Neural crest cell (in vitro differentiated cells): ENCODE measurements around the gene EPN3. TPM values are rescaled to one million over a fixed set of nuclear protein-coding genes. Genes with fewer than 3 reads are reported as not detected.

Source experiments
- DNase-seq: peaks from one replicate; pipeline ENCODE4 v3.0.0; 2021; ENCODE audit warnings: low read depth, mixed read lengths, low spot score
- H3K27ac Mint-ChIP-seq: one replicate; pipeline ENCODE4 v1.8.0; 2021; ENCODE audit warnings: mild to moderate bottlenecking, mixed read lengths; ENCODE audit not compliant: unreplicated experiment
- H3K27me3 Mint-ChIP-seq: 2 replicates; pipeline ENCODE4 v1.8.0; 2021; ENCODE audit warnings: low read depth, mild to moderate bottlenecking, mixed read lengths
- H3K36me3 Mint-ChIP-seq: 2 replicates; pipeline ENCODE4 v1.8.0; 2021; ENCODE audit warnings: low read depth, mild to moderate bottlenecking, mixed read lengths
- H3K4me1 Mint-ChIP-seq: 2 replicates; pipeline ENCODE4 v1.8.0; 2021; ENCODE audit warnings: mixed read lengths
- H3K4me3 Mint-ChIP-seq: one replicate; pipeline ENCODE4 v1.8.0; 2021; ENCODE audit warnings: mild to moderate bottlenecking, mixed read lengths
- H3K9me3 Mint-ChIP-seq: 2 replicates; pipeline ENCODE4 v1.8.0; 2021; ENCODE audit warnings: mixed read lengths
- total RNA-seq: library from RNA; stranded (reverse); gene quantifications from 2 replicates; pipeline ENCODE4 v1.2.1, GENCODE V29; 2021
- TF ChIP-seq, protein P1 (sequence below): fragments of 200-600 bp; sonication (generic); conservative IDR thresholded peaks from 2 replicates; pipeline ENCODE4 v1.5.0; 2021; ENCODE audit warnings: antibody characterized with exemption, mild to moderate bottlenecking

EPN3 gene
- total RNA-seq, 1 donor from 2014 or later = not detected

DNA sequence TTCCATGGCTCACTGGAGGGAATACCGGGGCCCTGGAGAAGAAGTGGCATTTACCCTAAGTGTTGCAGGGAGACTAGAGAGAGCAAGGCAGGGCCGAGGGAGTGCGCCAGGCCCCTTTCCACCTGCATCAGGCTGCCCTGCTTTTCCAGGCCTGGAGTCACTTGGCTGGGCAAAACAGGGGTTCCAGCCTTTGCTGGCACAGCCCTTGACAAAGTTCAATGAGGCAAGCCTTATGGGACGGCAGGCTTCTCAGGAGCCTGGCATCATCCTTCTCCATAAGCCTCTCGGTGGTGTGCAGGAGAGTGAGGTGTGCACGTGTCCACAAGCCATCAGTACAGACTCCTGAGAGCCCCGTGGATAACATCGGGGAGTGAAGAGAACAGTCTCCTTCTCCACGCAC, 55.0 kb downstream of the EPN3 start:
- H3K27ac Mint-ChIP-seq = no peak overlapping the region
- TF ChIP-seq, protein P1, sequence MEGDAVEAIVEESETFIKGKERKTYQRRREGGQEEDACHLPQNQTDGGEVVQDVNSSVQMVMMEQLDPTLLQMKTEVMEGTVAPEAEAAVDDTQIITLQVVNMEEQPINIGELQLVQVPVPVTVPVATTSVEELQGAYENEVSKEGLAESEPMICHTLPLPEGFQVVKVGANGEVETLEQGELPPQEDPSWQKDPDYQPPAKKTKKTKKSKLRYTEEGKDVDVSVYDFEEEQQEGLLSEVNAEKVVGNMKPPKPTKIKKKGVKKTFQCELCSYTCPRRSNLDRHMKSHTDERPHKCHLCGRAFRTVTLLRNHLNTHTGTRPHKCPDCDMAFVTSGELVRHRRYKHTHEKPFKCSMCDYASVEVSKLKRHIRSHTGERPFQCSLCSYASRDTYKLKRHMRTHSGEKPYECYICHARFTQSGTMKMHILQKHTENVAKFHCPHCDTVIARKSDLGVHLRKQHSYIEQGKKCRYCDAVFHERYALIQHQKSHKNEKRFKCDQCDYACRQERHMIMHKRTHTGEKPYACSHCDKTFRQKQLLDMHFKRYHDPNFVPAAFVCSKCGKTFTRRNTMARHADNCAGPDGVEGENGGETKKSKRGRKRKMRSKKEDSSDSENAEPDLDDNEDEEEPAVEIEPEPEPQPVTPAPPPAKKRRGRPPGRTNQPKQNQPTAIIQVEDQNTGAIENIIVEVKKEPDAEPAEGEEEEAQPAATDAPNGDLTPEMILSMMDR = no peak
- H3K36me3 Mint-ChIP-seq = no peaks in the 10 kb centered on the region
- H3K9me3 Mint-ChIP-seq = no peaks in the 10 kb centered on the region
- H3K4me3 Mint-ChIP-seq = no peak overlapping the region
- H3K4me1 Mint-ChIP-seq = peaks cover 31% of the 10 kb centered on the region
- DNase-seq = no peak
- peaks cover 2% of the 10 kb centered on the region for H3K27me3 Mint-ChIP-seq

DNA sequence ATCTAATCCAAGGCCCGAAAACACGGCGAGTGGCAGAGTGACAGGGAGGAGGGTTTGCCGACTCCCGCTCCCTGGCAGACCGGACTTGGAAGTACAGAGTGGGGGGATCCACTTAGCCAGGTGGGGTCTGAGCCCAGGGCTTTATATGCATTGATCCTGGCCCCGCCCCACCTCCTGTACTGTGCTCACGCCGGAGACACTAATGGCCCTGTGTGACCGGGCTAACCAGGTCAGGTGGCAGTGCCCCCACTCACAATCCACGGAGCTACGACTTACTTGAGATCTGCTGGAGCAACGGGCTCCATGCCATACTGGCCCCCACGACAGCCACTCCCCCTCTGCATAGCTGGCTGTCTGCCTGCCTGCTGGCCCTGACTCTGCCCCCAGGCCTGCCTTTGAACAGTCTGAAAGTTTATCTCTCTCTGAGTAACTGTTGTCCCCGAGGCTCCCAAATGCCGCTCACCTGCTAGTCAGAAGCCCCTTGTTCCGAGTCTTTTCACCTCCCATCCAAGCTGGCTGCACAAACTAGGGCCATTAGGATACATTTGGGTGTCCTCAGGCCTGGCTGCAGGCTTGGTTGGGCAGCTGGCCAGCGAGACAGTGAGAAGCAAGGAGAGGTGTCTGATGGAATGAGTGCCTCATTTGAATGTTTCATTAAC, 56.0 kb downstream of the EPN3 start:
- H3K27me3 Mint-ChIP-seq = peaks cover 2% of the 10 kb centered on the region
- no peak for DNase-seq

DNA sequence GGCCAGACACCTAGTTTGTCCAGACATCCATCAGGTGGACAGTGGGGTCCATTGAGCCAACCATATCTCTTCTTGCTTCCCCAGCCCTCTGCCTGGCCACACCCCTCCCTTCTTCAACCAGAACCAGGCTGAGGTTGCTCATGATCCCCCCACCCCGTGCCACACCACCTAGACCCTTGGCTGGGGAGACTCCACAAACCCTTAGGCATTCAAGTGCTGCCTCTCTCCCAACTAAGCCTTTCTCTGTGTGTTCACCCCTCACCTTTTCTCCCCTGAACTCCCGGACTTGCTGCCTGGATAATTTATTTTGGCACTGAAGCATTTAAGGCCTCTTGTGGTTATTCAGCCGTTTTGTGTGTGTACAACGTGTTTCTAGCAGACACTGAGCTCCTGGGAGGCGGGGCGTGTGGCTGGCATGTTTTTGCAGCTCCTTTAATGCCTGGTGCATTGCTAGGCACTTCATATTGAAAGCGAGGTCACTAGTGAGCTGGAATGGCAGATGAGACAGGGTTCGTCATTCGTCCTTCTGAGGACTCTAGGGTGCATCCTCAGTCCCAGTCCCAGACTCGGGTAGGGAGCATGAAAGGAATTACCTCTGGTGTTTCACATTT, 56.7 kb downstream of the EPN3 start:
- Mint-ChIP-seq H3K9me3 (no peaks in the 10 kb centered on the region), H3K4me3 (no peak overlapping the region), H3K27ac (peak overlapping the region; percentile 57), H3K36me3 (no peaks in the 10 kb centered on the region), H3K27me3 (peaks cover 2% of the 10 kb centered on the region), H3K4me1 (peaks cover 39% of the 10 kb centered on the region)
- TF ChIP-seq, protein P1 = no peak
- DNase-seq = no peak

More for the DNA sequence above, 56.0 kb downstream of the EPN3 start:
- peaks cover 39% of the 10 kb centered on the region for H3K4me1 Mint-ChIP-seq
- peak overlapping the region; percentile 19 for H3K27ac Mint-ChIP-seq
- TF ChIP-seq, protein P1 = no peak
- no peak overlapping the region for H3K4me3 Mint-ChIP-seq
- H3K36me3 Mint-ChIP-seq = no peaks in the 10 kb centered on the region
- no peaks in the 10 kb centered on the region for H3K9me3 Mint-ChIP-seq

DNA sequence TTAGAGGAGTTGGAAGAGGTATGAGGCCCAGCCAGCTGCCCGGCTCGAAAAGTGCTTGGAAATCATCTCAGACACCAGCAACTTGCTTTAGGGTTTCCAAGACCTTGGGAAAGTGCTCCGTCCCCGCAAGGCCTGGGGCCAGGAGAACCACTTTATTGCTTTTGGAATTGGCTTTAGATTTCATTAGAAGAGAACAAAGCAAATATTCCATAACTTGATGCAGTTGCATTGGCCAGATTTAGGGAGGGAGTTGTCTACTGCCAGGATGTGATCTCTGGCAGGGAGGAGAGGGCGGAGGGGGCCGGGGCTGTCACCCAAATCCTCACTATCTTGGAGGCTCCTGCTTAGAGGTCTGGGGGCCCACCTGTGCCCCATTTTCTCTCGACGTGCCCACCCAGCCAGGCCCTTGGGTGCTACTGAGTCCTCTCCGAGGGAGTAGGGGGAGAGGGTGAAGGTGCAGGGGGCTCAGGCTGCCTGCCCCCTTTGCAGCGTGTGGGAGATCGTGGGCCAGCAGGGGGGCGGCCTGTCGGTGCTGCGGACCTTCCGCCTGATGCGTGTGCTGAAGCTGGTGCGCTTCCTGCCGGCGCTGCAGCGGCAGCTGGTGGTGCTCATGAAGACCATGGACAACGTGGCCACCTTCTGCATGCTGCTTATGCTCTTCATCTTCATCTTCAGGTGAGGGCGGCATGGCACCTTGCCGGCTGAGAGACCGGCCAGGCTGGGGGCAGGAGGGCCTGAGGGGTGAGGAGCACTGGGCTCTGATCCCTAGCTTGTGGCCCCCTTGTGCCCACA, 58.6 kb downstream of the EPN3 start:
- Mint-ChIP-seq H3K27ac (no peak overlapping the region), H3K4me3 (no peak overlapping the region), H3K36me3 (no peaks in the 10 kb centered on the region), H3K9me3 (no peaks in the 10 kb centered on the region), H3K27me3 (peaks cover 2% of the 10 kb centered on the region), H3K4me1 (peaks cover 36% of the 10 kb centered on the region)
- TF ChIP-seq, protein P1 = no peak
- DNase-seq = no peak

DNA sequence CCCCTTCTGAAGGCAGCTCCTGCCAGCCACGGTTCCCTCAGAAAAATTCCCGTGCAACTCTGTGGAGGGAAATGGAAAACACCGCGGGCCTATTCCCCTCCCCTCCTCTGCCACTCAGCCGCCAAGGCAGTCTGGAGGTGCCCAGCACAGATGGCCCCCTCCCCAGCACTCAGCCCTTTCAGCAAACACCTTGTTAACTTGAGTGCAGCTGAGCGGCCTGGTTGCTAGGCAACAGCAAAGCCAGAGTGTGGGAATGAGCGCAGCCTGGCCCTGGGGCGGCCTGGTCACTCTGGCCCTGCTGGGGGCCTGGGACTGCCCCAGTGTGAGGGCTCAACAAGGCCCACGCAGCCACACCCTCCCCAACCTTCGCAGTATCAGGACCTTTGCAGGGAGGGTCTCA, 60.8 kb downstream of the EPN3 start:
- Mint-ChIP-seq H3K9me3 (no peaks in the 10 kb centered on the region), H3K4me3 (no peak overlapping the region)

More for the DNA sequence above, 60.8 kb downstream of the EPN3 start:
- Mint-ChIP-seq H3K4me1 (peaks cover 31% of the 10 kb centered on the region), H3K36me3 (no peaks in the 10 kb centered on the region), H3K27me3 (peaks cover 2% of the 10 kb centered on the region), H3K27ac (no peak overlapping the region)
- TF ChIP-seq, protein P1 = no peak
- peak; percentile 45 for DNase-seq

Other genes starting within 250 kb of the EPN3 start
- gene XYLT2, start 186.6 kb upstream of the EPN3 start, total RNA-seq = 23.4 and 26.5 TPM in 2 replicates
- 70.4 and 72.2 TPM in 2 replicates for gene MRPL27, start 159.6 kb upstream of the EPN3 start, total RNA-seq
- 25.5 and 31.4 TPM in 2 replicates for gene EME1, start 159.5 kb upstream of the EPN3 start, total RNA-seq
- gene LRRC59, start 135.2 kb upstream of the EPN3 start, total RNA-seq = 92.3 and 92.7 TPM in 2 replicates
- gene ACSF2, start 106.5 kb upstream of the EPN3 start, total RNA-seq = 31.5 and 34.5 TPM in 2 replicates
- gene CHAD, start 63.9 kb upstream of the EPN3 start, total RNA-seq = 0.19 and 0.27 TPM in 2 replicates
- 42.4 and 42.9 TPM in 2 replicates for gene RSAD1, start 53.9 kb upstream of the EPN3 start, total RNA-seq
- gene MYCBPAP, start 24.3 kb upstream of the EPN3 start, total RNA-seq = 1.2 and 1.7 TPM in 2 replicates
- gene SPATA20, start 14.4 kb downstream of the EPN3 start, total RNA-seq = 24.4 and 25.8 TPM in 2 replicates
- gene CACNA1G, start 28.0 kb downstream of the EPN3 start, total RNA-seq = 1.1 TPM in 2 replicates
- not detected in 2 replicates for gene ABCC3, start 102.1 kb downstream of the EPN3 start, total RNA-seq
- 62.0 and 64.0 TPM in 2 replicates for gene ANKRD40, start 175.2 kb downstream of the EPN3 start, total RNA-seq
- gene LUC7L3, start 186.9 kb downstream of the EPN3 start, total RNA-seq = 175 and 188 TPM in 2 replicates
- not detected in 2 replicates for gene ANKRD40CL, start 234.8 kb downstream of the EPN3 start, total RNA-seq